Smooth muscle cell (in vitro differentiated cells): ENCODE data around the gene TSPAN17. TPM values are rescaled to one million over a fixed set of nuclear protein-coding genes. Genes with fewer than 3 reads are reported as not detected.

Experiments used
- DNase-seq: peaks from one replicate; lab custom pipeline; 2025; ENCODE audit not compliant: unreplicated experiment; lab: John Stamatoyannopoulos, UW
- H2AFZ ChIP-seq: fragments of 200-600 bp; sonication (generic); 2 replicates; pipeline ENCODE4 v1.6.0; 2016; ENCODE audit warnings: antibody characterized with exemption, low read depth, mild to moderate bottlenecking
- H3F3A ChIP-seq: fragments of 200-600 bp; sonication (generic); 2 replicates; pipeline ENCODE4 v1.6.0; 2017; ENCODE audit warnings: antibody characterized with exemption, low read depth
- H3K27ac ChIP-seq: fragments of 200-600 bp; sonication (generic); 2 replicates; pipeline ENCODE4 v1.5.1; 2016; ENCODE audit warnings: low read depth, mild to moderate bottlenecking
- H3K27me3 ChIP-seq: fragments of 200-600 bp; sonication (generic); 2 replicates; pipeline ENCODE4 v1.6.1; 2016; ENCODE audit warnings: low read depth, mild to moderate bottlenecking
- H3K36me3 ChIP-seq: fragments of 200-600 bp; sonication (generic); 2 replicates; pipeline ENCODE4 v1.5.1; 2016; ENCODE audit warnings: low read depth
- H3K4me1 ChIP-seq: fragments of 200-600 bp; sonication (generic); 2 replicates; pipeline ENCODE4 v1.5.1; 2016; ENCODE audit warnings: low read depth
- H3K4me2 ChIP-seq: fragments of 200-600 bp; sonication (generic); 2 replicates; pipeline ENCODE4 v1.6.0; 2016; ENCODE audit warnings: mild to moderate bottlenecking
- H3K4me3 ChIP-seq: fragments of 200-600 bp; sonication (generic); 2 replicates; pipeline ENCODE4 v1.5.1; 2016; ENCODE audit warnings: mild to moderate bottlenecking
- H3K79me2 ChIP-seq: fragments of 200-600 bp; sonication (generic); 2 replicates; pipeline ENCODE4 v1.6.0; 2016; ENCODE audit warnings: low read depth, mild to moderate bottlenecking
- H3K9ac ChIP-seq: fragments of 200-600 bp; sonication (generic); 2 replicates; pipeline ENCODE4 v1.6.0; 2016; ENCODE audit warnings: low read depth
- H3K9me3 ChIP-seq: fragments of 200-600 bp; sonication (generic); replicated peaks from 2 replicates; pipeline ENCODE4 v1.5.1; 2016; ENCODE audit warnings: low read depth
- H4K20me1 ChIP-seq: fragments of 200-600 bp; sonication (generic); 2 replicates; pipeline ENCODE4 v1.6.0; 2016; ENCODE audit warnings: low read depth
- CTCF ChIP-seq: fragments of 200-600 bp; sonication (generic); IDR thresholded peaks from 2 replicates; pipeline ENCODE4 v1.5.1; 2017; ENCODE audit warnings: borderline replicate concordance, mild to moderate bottlenecking, antibody characterized with exemption; ENCODE audit not compliant: insufficient read depth, poor library complexity, severe bottlenecking
- WGBS: methylation state at CpG from one replicate; pipeline ENCODE4 v1.1.7; 2016; ENCODE audit warnings: low lambda C conversion rate; 5-methylcytosine and 5-hydroxymethylcytosine counted together
- polyA plus RNA-seq: library from polyadenylated mRNA; unstranded; fragments of >200 nt; fragmentation: Nextera tagmentation; extraction: Ambion mirVana; gene quantifications from 2 replicates; pipeline ENCODE4 v1.2.1, GENCODE V29; 2016
- total RNA-seq: library from RNA; depleted of rRNA; stranded (reverse); fragments of >200 nt; gene quantifications from 2 replicates; pipeline ENCODE4 v1.2.3, GENCODE V29; 2014

Gene TSPAN17
- total and polyA plus RNA-seq, 2 experiments from 2014 or later, result 29.7 to 31.0 TPM

- H3K4me2 ChIP-seq, result no peak overlapping the region
- DNase-seq, result no peak
- H4K20me1 ChIP-seq, result no peaks in the 10 kb centered on the region
- no peaks in the 10 kb centered on the region for H3K79me2 ChIP-seq
- H3K9me3 ChIP-seq, result no peaks in the 10 kb centered on the region
- H3K27ac ChIP-seq, result no peak overlapping the region
- no peak overlapping the region for H2AFZ ChIP-seq
- 46% methylated on average over 9 of the region's 10 CpGs for WGBS
- H3K4me1 ChIP-seq, result no peaks in the 10 kb centered on the region
- no peak overlapping the region for H3K4me3 ChIP-seq
- peaks cover 20% of the 10 kb centered on the region for H3K27me3 ChIP-seq
- H3F3A ChIP-seq, result no peaks in the 10 kb centered on the region
- no peak overlapping the region for H3K9ac ChIP-seq
- no peak for TF ChIP-seq CTCF
- no peaks in the 10 kb centered on the region for H3K36me3 ChIP-seq
Observed at GRCh38 chr5:176676361-176676824, 29.1 kb downstream of the TSPAN17 start.

- H3K9me3 ChIP-seq, result no peaks in the 10 kb centered on the region
- peaks cover 23% of the 10 kb centered on the region for H3K27me3 ChIP-seq
- no peaks in the 10 kb centered on the region for H3K79me2 ChIP-seq
Observed at GRCh38 chr5:176677209-176677939, 30.1 kb downstream of the TSPAN17 start.

GRCh38 chr5:176678584-176678983 lies 31.3 kb downstream of the TSPAN17 start:
- no peak overlapping the region for H3K4me2 ChIP-seq
- H3K9me3 ChIP-seq, result no peaks in the 10 kb centered on the region
- H2AFZ ChIP-seq, result no peak overlapping the region
- no peak for TF ChIP-seq CTCF
- no peak overlapping the region for H3K4me3 ChIP-seq
- no peaks in the 10 kb centered on the region for H3K4me1 ChIP-seq
- no peaks in the 10 kb centered on the region for H3F3A ChIP-seq
- peaks cover 27% of the 10 kb centered on the region for H3K27me3 ChIP-seq
- DNase-seq, result no peak
- H3K79me2 ChIP-seq, result no peaks in the 10 kb centered on the region
- no peak overlapping the region for H3K9ac ChIP-seq
- WGBS, result 92% methylated on average over 5 of the region's 5 CpGs
- H3K36me3 ChIP-seq, result no peaks in the 10 kb centered on the region
- H4K20me1 ChIP-seq, result no peaks in the 10 kb centered on the region
- no peak overlapping the region for H3K27ac ChIP-seq

More at GRCh38 chr5:176677209-176677939, 30.1 kb downstream of the TSPAN17 start:
- H3F3A ChIP-seq, result no peaks in the 10 kb centered on the region
- H3K9ac ChIP-seq, result no peak overlapping the region
- no peak for DNase-seq
- no peak overlapping the region for H3K4me2 ChIP-seq
- 88% methylated on average over 12 of the region's 12 CpGs for WGBS
- no peak overlapping the region for H2AFZ ChIP-seq
- no peaks in the 10 kb centered on the region for H3K36me3 ChIP-seq
- H3K4me3 ChIP-seq, result no peak overlapping the region
- H4K20me1 ChIP-seq, result no peaks in the 10 kb centered on the region
- H3K27ac ChIP-seq, result no peak overlapping the region
- no peaks in the 10 kb centered on the region for H3K4me1 ChIP-seq
- no peak for TF ChIP-seq CTCF
